Heart left ventricle (tissue), 13 donors: ENCODE results near the gene FSCB.

Experiments
- CTCF ChIP-seq, 12 donors: fragments of 200-600 bp; sonication (generic) in 4 of 12; IDR thresholded peaks; one replicate each; pipeline versions ENCODE4 v1.5.0 to v1.8.0; 2018 to 2022; ENCODE audit warnings: antibody characterized with exemption in 12 of 12, mild to moderate bottlenecking in 5 of 12
- POLR2A ChIP-seq, 2 donors: fragments of 450-650 bp; IDR thresholded peaks; one replicate each; pipeline ENCODE4 v1.6.1; 2017; ENCODE audit warnings: antibody characterized with exemption in 2 of 2, mild to moderate bottlenecking in 2 of 2, moderate library complexity in 2 of 2
- donor health status: ischemic (EF 13 %, LVEDD 7.1; RV severe dilation, severe dysfunction).
- donor health status: DM: no; HTN: yes; CAD: no.
- donor health status: DM: no; HTN: no; CAD: no.
- donor health status: ischemic (EF 25% LVEDD 6.9; RV normal size, moderate dysfunction).
- donor health status: ischemic (EF 25% LVEDD 5.7; RV mildly dilated, moderate dysfunction).
- donor health status: ischemic (EF 35%, LVEDD 5.7; RV mildly dilated, moderate dysfunction).
- donor health status: nonischemic (EF 11% LVEDD 7.7; RV severe dilation, severe dysfunction).
- donor health status: DM: yes; HTN: yes; CAD: no.
- donor health status: PGD.
- donor health status: ischemic (EF 29% LVEDD 5.4; RV normal size, mild dysfunction).
- donor health status: nonischemic (EF 23%, LVEDD 6.1; RV moderate dilation, normal function).

GRCh38 chr14:44462381-44462780 is 44.7 kb downstream of the FSCB start:
- TF ChIP-seq CTCF (IDR thresholded peaks at IDR 0.05) (no peak), POLR2A (IDR thresholded peaks at IDR 0.05) (no peak)
